ENCODE measurements around the gene PDE3B. TPM values are rescaled to one million over a fixed set of nuclear protein-coding genes. Genes with fewer than 3 reads are reported as not detected.
"Not testable (repeated sequence)": the region's sequence is repeated elsewhere in the genome, so short reads cannot be mapped to it uniquely, and the experiment has no call there.

Gene PDE3B
- total RNA-seq, 1 experiment from 2014 or later: 25.2 TPM

DNA sequence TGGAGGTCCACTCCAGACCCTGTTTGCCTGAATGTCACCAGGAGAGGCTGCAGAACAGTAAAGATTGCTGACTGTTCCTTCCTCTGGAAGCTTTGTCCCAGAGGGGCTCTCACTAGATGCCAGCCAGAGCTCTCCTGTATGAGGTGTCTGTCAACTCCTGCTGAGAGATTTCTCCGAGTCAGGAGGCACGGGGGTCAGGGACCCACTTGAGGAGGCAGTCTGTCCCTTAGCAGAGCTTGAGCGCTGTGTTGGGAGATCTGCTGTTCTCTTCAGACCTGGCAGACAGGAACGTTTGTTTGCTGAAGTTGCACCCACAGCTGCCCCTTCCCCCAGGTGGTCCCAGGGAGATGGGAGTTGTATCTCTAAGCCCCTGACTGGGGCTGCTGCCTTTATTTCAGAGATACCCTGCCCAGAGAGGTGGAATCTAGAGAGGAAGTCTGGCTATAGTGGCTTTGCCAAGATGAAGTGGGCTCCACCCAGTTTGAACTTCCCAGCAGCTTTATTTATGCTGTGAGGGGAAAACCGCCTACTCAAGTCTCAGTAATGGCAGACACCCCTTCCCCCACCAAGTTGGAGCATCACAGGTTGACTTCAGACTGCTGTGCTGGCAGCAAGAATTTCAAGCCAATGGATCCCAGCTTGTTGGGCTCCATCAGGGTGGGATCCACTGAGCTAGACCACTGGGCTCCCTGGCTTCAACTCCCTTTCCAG is 99.4 kb downstream of the PDE3B start:
- no peak for DNase-seq (ENCODE audit: extremely low read depth, low read depth)

DNA sequence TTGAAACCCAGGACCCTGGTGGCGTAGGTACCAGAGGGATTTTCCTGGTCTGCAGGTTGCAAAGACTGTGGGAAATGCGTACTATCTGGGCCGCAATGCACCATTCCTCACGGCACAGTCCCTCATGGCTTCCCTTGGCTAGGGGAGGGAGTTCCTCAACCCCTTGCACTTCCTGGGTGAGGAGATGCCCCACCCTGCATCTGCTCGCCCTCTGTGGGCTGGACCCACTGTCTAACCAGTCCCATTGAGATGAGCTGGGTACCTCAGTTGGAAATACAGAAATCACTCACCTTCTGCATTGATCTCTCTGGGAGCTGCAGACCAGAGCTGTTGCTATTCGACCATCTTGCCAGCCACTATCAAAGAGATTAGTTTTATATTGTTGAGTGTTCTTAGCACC is 100.1 kb downstream of the PDE3B start:
- not testable (repeated sequence) for DNase-seq (ENCODE audit: extremely low read depth, low read depth)

DNA sequence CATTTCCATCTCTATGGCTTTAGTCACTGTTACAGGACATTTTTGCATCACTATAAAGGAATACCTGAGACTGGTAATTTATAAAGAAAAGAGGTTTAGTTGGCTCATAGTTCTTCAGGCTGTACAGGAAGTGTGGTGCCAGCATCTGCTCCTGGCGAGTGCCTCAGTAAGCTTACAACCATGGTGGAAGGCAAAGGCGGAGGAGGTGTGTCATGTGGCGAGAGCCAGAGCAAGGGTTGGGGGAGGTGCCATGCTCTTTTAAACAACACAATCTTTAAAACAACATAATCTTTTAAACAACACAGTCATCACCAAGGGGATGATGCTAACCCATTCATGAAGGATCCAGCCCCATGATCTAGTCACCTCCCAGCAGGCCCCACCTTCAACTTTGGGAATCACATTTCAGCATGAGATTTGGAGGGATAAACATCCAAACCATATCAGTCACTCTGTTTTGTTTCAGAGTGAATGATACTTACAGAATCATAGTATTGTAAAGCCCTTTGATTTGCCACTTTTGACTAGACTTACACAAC is 103.3 kb downstream of the PDE3B start:
- no peak for DNase-seq (ENCODE audit: extremely low read depth, low read depth)

DNA sequence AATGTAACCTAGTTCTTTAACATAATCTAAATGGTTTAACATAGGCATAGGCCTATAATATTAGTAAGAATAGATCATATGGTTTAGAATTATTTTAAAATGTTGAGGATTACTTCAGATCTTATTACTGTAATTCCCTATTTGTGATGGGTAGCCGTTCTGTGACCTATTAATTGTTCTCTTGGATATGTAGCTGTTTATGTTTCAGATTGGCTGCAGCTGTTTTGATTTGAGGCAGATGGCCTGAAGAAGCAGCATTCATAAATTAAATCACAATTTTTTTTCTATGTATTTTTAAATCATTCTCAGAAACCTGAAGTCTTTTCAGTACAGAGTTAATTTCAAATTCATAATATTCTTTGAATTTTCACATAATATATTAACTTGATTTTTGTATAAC is 104.5 kb downstream of the PDE3B start:
- no peak for DNase-seq (ENCODE audit: extremely low read depth, low read depth)

DNA sequence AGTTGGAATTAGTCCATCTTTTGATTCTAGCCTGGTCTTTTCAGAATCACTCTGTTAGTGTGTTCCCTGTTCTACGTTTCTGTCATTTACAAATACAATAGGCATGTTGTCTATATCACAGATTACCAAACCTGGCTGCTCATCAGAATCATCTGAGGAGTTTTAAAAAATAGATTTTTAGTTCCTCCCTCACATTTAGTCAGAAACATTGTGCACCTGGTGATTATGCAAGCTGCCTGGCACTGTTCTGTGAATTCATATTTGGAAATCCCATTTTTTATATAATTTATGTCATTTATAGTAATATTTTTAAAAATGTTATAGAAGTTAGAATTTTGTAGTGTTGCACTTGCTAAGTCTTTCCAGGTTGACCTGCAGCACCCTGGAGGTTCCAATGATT is 107.3 kb downstream of the PDE3B start:
- no peak for DNase-seq (ENCODE audit: extremely low read depth, low read depth)

DNA sequence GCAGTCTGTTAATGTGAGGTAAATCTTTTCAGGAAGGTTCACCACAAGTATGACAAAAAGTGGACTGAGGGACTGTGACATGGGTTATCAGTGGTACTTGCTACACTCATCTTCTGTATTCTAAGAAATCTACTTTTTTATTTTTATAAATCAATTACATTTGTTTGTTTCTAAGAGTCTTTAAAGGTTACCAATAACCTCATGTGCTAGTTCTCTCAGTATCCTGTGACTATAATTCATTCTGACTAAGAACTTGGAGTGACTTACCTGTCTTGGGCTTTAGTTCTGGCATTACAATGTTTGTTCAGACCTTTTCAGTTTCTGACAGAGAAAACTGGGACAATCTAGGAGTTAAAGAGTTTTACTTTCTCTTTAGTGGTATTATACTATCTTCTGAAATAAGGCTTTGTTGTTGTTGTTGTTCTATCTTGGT is 108.4 kb downstream of the PDE3B start:
- DNase-seq (ENCODE audit: extremely low read depth, low read depth): no peak

DNA sequence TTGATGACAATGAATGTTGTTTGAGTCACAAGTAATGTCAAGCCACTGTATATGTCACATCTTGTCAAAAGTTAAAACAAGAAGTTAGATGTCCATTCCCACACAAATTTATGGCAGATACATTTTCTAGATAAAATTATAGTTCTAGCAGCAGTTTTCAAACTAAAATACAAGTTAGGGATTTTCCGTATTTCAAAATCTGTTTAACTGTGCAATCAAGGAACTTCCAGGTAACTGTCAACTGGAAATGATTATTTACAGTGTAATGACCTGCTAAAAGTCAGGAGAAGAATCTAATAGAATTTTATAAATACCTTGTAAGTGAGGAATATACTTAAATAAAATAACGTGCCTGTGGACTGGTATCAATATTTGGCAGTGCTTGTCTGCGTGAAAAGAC is 111.5 kb downstream of the PDE3B start:
- no peak for DNase-seq (ENCODE audit: extremely low read depth, low read depth)

DNA sequence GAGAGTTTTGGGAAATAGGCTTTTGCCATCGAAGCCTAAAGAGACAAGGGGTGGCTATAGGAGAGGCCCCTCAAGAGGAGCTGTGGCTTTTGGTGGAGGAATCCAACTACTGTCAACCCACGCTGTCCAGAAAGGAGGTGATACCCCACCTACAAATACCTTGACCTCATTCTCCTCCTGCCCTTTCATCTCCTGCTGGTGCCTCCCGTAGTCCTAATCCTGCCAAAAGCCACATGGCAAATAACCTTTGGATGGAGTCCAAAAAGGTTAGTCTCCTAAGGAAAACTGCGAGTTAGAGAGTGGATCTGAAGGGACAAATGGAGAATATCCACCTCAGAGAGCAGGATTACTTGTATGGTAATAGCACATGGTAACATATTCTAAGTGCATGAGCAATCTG is 112.7 kb downstream of the PDE3B start:
- no peak for DNase-seq (ENCODE audit: extremely low read depth, low read depth)

DNA sequence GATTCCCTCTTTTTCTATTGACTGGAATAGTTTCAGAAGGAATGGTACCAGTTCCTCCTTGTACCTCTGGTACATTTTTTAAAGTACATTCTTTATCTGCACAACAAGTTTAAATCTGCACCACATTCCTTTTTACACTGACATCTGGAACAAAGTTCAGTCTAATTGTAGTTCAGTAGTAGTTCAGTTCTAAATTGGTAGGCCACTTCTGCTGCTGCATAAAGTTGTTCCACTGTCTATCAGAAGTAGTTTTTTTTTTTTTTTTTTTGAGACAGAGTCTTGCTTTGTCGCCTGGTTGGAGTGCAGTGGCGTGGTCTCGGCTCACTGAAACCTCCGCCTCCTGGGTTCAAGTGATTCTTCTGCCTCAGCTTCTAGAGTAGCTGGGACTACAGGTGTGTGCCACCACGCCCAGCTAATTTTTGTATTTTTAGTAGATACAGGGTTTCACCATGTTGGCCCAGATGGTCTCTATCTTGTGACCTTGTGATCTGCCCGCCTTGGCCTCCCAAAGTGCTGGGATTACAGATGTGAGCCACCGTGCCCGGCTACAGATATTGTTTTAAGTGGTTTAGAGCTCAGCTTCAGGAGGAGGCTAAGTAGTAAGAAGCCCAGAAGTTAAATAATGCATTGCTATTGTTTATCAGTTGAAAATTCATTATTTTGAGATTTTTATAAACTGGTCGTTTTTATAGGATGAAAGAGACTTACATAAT is 115.9 kb downstream of the PDE3B start:
- not testable (repeated sequence) for DNase-seq (ENCODE audit: extremely low read depth, low read depth)

DNA sequence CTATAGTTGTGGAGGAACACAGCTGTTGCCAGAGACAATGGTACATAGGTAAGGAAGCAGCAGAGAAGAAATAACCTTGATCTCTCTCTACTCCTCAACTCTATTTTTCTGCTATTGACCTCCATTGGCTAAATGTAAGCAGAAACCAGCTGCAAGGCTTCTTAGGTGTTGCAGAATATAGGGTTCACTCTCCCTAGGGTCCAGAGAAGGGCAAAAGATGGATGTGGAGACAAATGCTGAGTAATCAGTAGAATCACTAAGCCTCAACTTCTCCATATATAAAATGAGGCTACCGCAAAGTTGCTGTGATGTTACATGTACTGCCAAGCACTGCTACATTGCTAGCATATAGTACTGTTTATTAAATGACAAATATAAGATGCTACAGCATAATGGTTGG is 120.6 kb downstream of the PDE3B start:
- DNase-seq (ENCODE audit: extremely low read depth, low read depth): no peak

DNA sequence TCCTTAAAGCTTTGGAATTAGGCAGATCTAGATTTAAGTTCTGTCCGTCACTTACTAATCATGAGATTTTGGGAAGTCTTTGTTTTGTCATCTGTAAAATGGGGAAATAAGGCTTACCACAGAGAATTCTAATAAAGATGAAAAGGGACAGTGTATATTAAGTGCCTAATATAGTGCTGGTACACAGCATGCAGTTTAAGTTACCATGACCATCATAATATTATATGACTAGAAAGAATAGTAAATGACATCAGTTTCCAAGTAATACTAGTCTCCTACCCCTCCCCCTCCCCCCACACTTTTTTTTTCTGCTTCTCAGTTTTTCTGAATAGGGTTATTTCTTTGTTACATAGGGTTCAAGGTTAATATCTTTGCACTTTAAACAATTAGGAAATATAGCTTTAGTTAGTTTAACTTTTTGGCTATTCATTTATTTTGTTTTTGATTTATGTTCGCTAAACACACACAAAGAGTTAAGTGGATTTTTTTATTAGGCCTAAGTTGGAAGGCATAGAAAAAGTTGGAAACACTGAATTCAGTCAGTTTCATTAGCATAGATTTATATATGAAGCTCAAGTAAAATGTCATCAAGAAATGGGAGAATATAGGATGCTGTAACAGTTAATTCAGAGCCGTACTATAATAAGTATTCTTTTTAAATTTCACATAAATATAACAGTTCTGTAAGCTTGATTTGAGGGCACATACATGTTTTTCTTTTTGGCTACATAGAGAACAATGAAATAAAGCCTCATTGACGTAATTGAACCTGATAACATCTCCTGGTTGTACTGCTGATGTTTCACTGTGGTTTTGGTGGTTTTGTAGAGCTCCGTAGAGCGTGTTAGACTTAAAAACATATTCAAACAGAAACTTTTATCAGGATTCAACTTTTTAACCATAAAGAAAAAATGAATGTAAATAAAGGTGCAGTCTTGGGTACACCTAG is 121.2 kb downstream of the PDE3B start:
- no peak for DNase-seq (ENCODE audit: extremely low read depth, low read depth)

DNA sequence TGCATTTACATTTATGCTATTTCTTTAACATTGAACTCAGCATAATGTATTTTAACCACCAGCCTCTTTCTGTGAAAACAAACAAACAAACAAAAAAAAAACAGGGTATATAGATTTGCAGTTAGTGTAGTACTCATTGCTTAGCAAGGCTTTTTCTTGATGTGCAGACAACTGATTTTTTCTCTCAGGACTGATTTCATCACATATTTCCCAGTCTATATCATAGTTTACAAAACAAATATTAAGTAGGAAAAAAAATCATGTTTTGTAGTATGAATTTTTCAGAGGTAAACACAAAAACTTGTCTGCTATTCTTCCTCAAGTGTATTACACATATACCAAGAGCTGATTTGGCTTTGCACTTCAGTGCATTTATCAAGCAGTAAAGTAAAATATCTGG is 123.0 kb downstream of the PDE3B start:
- DNase-seq (ENCODE audit: extremely low read depth, low read depth): no peak

DNA sequence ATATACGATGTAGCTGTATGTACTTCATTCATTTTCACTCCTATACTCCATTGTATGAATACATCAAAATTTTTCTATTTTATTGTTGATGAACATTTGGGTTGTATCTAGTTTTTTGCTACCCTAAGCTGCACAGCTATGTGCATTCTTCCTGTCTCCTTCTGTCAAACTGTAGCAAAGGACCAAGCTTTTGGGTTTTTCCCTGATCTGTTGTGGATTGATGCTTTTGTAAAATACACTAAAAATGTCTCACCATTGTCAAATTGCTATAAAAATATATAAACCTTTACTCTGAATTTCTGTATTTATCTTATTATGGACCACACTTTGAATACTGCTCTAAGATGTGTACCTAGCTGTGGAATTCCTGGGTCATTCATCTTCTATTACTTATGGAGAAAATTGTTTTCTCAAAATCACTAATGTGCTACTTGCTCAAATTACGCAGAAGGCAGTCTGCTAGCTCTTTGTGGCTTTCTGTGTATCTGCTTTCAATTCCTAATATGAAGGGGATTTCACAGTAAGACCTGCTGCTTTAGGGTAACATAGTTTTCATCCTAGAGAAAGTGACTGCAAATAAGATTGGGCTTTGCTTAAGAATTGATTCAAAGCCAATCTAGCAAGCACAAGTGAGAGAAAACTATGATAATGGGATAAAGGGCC is 125.1 kb downstream of the PDE3B start:
- DNase-seq (ENCODE audit: extremely low read depth, low read depth): no peak

DNA sequence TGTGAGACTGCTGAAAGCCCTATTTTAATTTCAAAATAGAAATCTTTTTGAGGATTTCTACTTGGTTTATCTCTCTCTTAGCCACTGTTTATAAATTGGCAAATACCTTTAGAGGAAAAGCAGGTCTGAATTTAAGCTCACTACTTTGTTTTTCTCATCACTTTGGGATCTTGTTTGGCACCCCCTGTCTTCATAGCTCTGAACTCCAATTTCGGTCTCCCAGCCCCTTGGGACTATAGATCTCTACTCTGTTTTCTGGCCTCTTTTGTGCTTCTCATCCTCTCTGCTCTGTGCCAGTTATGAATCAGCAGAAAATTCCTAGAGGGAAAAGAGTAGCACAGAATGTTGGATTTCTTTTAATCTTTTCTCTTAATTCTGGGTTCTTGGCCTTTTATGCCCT is 130.2 kb downstream of the PDE3B start:
- DNase-seq (ENCODE audit: extremely low read depth, low read depth): peak; percentile 60

DNA sequence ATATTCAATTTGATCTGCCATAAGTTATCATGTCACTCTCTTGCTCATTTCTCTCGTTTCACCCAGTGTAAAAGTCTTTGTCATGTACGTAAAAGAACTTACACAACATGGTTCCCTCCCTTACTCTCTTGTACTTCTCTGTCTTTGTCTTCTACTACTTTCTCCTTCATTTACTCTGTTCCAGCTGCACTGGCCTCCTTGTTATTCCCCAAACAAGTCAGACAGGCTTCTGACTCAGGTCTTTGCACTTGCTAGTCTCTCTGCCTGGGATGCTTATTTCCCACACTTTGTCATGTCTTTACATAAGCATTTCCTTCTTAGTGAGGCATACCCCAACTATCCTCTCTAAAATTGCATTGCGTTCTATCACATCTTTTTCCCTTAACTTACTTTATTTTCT is 131.1 kb downstream of the PDE3B start:
- no peak for DNase-seq (ENCODE audit: extremely low read depth, low read depth)

DNA sequence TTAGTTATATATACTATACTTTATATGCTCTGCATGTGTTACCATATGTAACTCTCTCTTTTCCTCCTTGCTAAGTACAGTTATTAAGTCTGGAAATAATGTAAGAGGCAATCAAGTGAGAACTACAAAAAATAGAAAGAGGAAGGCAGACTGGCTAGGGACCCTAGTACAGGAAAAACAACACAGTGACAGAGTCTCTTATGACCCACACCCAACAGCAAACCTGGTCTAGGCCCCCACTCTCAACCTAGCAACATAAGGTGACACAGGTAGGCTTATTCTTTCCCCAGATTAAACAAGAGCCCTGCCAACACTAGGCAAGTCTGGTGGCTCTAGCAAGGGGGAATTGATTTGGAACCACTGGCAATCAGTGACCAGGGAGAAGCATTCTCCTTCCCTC is 132.3 kb downstream of the PDE3B start:
- no peak for DNase-seq (ENCODE audit: extremely low read depth, low read depth)

DNA sequence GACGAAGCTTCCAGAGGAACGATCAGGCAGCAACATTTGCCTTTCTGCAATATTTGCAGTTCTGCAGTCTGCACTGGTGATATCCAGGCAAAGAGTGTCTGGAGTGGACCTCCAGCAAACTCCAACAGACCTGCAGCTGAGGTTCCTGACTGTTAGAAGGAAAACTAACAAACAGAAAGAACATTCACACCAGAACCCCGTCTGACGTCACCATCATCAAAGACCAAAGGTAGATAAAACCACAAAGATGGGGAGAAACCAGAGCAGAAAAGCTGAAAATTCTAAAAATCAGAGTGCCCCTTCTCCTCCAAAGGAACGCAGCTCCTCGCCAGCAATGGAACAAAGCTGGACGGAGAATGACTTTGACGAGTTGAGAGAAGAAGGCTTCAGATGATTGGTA is 134.9 kb downstream of the PDE3B start:
- DNase-seq (ENCODE audit: extremely low read depth, low read depth): not testable (repeated sequence)

DNA sequence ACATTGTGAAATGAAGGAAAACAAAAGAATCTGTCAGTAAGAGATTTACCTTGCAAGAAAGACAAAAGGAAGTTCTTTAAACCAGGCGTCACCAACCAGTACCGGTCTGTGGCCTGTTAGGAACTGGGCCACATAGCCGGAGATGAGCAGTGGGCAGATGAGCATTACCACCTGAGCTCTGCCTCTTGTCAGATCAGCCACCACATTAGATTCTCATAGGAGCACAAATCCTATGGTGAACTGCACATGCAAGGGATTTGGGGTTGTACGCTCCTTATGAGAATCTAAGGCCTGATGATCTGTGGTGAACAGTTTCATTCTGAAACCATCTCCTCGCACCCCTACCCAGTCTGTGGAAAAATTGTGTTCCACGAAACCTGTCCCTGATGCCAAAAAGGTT is 140.2 kb downstream of the PDE3B start:
- no peak for DNase-seq (ENCODE audit: extremely low read depth, low read depth)

DNA sequence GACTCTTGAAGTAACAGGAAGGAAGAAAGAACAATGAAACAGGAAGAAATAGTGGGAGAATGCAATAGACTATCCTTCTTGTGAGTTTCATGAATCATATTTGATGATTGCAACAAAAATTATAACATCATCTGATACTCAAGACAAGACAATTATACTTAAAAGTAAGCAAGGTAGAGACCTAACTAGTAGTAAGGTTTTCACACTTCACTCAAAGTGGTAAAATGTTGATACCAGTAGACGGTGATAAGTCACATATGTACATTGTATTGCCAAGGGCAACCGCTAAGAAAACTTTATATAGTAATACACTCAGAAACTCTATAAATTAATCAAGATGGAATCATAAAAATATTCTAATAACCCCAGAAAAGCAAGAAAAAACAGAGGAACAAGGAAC is 140.6 kb downstream of the PDE3B start:
- DNase-seq (ENCODE audit: extremely low read depth, low read depth): no peak

DNA sequence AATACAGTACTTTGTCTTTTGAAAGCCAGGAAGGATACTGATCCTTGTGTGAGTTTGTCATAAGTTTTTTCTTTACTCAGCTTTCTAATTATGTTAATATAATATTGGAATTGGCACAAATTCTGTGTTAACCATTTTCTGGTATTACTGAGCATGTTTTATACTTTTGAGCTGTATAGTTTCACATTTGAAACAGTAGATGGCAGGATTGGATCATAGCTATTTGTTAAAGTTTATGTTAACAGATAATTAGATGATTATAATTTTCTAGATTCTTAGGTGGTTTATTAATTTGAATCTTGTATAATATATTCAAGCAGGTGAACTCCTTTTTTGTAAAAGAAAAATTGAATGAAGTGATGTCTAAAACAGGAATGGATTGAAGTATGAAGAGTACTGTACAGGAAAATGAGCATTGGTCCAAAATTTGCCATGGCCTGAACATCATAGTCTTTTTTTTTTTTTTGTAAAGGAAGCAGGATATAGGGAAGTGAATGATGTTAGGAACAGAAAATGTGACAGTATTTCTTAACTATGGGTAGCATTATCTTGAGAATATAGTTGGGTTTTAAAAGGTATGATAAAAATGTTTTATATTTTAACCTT is 146.4 kb downstream of the PDE3B start:
- DNase-seq (ENCODE audit: extremely low read depth, low read depth): no peak

Measured in NCI-H460 (cell line).